Astrocyte (in vitro differentiated cells and primary cell): ENCODE measurements around the gene ABO. TPM values are rescaled to one million over a fixed set of nuclear protein-coding genes. Genes with fewer than 3 reads are reported as not detected.
A peak's percentile ranks its signal among the peaks of the same experiment; 100 is the strongest.

Experiments
- DNase-seq: peaks from one replicate; pipeline ENCODE4 v3.0.0-alpha.2; 2010; ENCODE audit warnings: low read depth
- FAIRE-seq: peaks from 2 replicates; lab custom pipeline; 2011; peaks lifted over from hg19 to GRCh38; lab: Jason Lieb, UNC
- H2AFZ ChIP-seq: 2 replicates; pipeline ENCODE4 v1.6.0; 2012; ENCODE audit warnings: low read depth, low read length, inconsistent platforms
- H3K27ac ChIP-seq: 2 replicates; pipeline ENCODE4 v1.5.1; 2011; ENCODE audit warnings: low read depth, low read length, inconsistent platforms
- H3K27me3 ChIP-seq: 2 replicates; pipeline ENCODE4 v1.6.0; 2011; ENCODE audit warnings: low read length, inconsistent platforms; ENCODE audit not compliant: insufficient read depth
- H3K36me3 ChIP-seq: 2 replicates; pipeline ENCODE4 v1.5.1; 2011; ENCODE audit warnings: low read length, inconsistent platforms; ENCODE audit not compliant: insufficient read depth
- H3K4me1 ChIP-seq: 2 replicates; pipeline ENCODE4 v1.5.1; 2011; ENCODE audit warnings: low read length, inconsistent platforms; ENCODE audit not compliant: insufficient read depth
- H3K4me2 ChIP-seq: 2 replicates; pipeline ENCODE4 v1.6.0; 2012; ENCODE audit warnings: low read length, inconsistent platforms
- H3K4me3 ChIP-seq: 2 replicates; pipeline ENCODE4 v1.5.1; 2011; ENCODE audit warnings: low read depth, mild to moderate bottlenecking, low read length, inconsistent platforms; ENCODE audit not compliant: insufficient read depth
- H3K79me2 ChIP-seq: 2 replicates; pipeline ENCODE4 v1.6.0; 2012; ENCODE audit warnings: mild to moderate bottlenecking, low read length, inconsistent platforms; ENCODE audit not compliant: insufficient read depth
- H3K9ac ChIP-seq: 2 replicates; pipeline ENCODE4 v1.6.0; 2012; ENCODE audit warnings: mild to moderate bottlenecking, low read length, inconsistent platforms
- H3K9me3 ChIP-seq: 2 replicates; pipeline ENCODE4 v1.5.1; 2012; ENCODE audit warnings: low read depth, mild to moderate bottlenecking, low read length, inconsistent platforms; ENCODE audit not compliant: insufficient read depth
- H4K20me1 ChIP-seq: 2 replicates; pipeline ENCODE4 v1.6.0; 2012; ENCODE audit warnings: low read length, inconsistent platforms; ENCODE audit not compliant: insufficient read depth
- H3K27ac Mint-ChIP-seq: one replicate; pipeline ENCODE4 v1.8.0; 2021; ENCODE audit warnings: mild to moderate bottlenecking, mixed read lengths; ENCODE audit not compliant: unreplicated experiment
- H3K27me3 Mint-ChIP-seq: one replicate; pipeline ENCODE4 v1.8.0; 2021; ENCODE audit warnings: low read depth, mixed read lengths; ENCODE audit not compliant: unreplicated experiment
- H3K36me3 Mint-ChIP-seq: one replicate; pipeline ENCODE4 v1.8.0; 2021; ENCODE audit warnings: low read depth, mixed read lengths; ENCODE audit not compliant: unreplicated experiment
- H3K4me1 Mint-ChIP-seq: one replicate; pipeline ENCODE4 v1.8.0; 2021; ENCODE audit warnings: low read depth, mixed read lengths; ENCODE audit not compliant: unreplicated experiment
- H3K4me3 Mint-ChIP-seq: one replicate; pipeline ENCODE4 v1.8.0; 2021; ENCODE audit warnings: mild to moderate bottlenecking, moderate library complexity, mixed read lengths; ENCODE audit not compliant: unreplicated experiment
- H3K9me3 Mint-ChIP-seq: one replicate; pipeline ENCODE4 v1.8.0; 2021; ENCODE audit warnings: mild to moderate bottlenecking, mixed read lengths; ENCODE audit not compliant: unreplicated experiment
- CTCF ChIP-seq: IDR thresholded peaks from 2 replicates; pipeline ENCODE4 v1.5.1; 2011; ENCODE audit warnings: low read depth, mild to moderate bottlenecking, inconsistent platforms, low read length, moderate library complexity; ENCODE audit not compliant: insufficient read depth
- EZH2 ChIP-seq: IDR thresholded peaks from 2 replicates; pipeline ENCODE4 v1.6.1; 2012; ENCODE audit warnings: mild to moderate bottlenecking, low read length, inconsistent platforms; ENCODE audit not compliant: insufficient read depth
- total RNA-seq: library from RNA; stranded (reverse); gene quantifications from 2 replicates; pipeline ENCODE4 v1.2.1, GENCODE V29; 2021

ABO gene
- total RNA-seq, 1 donor from 2014 or later = not detected

- peak overlapping the region; percentile 68 for H3K4me2 ChIP-seq
- H3K36me3 Mint-ChIP-seq = no peaks in the 10 kb centered on the region
- no peak overlapping the region for H3K27ac Mint-ChIP-seq
- peak overlapping the region; percentile 76 for H3K4me3 Mint-ChIP-seq
- no peak overlapping the region for H3K27ac ChIP-seq
- no peaks in the 10 kb centered on the region for H4K20me1 ChIP-seq
- H3K79me2 ChIP-seq = no peaks in the 10 kb centered on the region
- H3K27me3 ChIP-seq = peaks cover 6% of the 10 kb centered on the region
- H3K9me3 Mint-ChIP-seq = no peaks in the 10 kb centered on the region
- H3K4me1 ChIP-seq = peaks cover 3% of the 10 kb centered on the region
- no peak overlapping the region for H3K9ac ChIP-seq
- peak overlapping the region; percentile 62 for H2AFZ ChIP-seq
- H3K4me1 Mint-ChIP-seq = no peaks in the 10 kb centered on the region
- no peak for DNase-seq
- TF ChIP-seq CTCF = peak; percentile 33
- TF ChIP-seq EZH2 = no peak
- H3K27me3 Mint-ChIP-seq = peaks cover 17% of the 10 kb centered on the region
- no peaks in the 10 kb centered on the region for H3K9me3 ChIP-seq
- H3K4me3 ChIP-seq = no peak overlapping the region
- no peak for FAIRE-seq
- no peaks in the 10 kb centered on the region for H3K36me3 ChIP-seq
Measured at GRCh38 chr9:133238851-133239532, 36.0 kb downstream of the ABO start.

- Mint-ChIP-seq H3K36me3 (no peaks in the 10 kb centered on the region), H3K27me3 (peaks cover 14% of the 10 kb centered on the region), H3K4me1 (no peaks in the 10 kb centered on the region), H3K9me3 (no peaks in the 10 kb centered on the region), H3K4me3 (peak overlapping the region; percentile 76), H3K27ac (peak overlapping the region; percentile 86)
- Histone ChIP-seq H4K20me1 (no peaks in the 10 kb centered on the region), H3K4me1 (peaks cover 3% of the 10 kb centered on the region), H3K79me2 (no peaks in the 10 kb centered on the region), H2AFZ (peak overlapping the region; percentile 62), H3K9me3 (no peaks in the 10 kb centered on the region), H3K27me3 (peaks cover 3% of the 10 kb centered on the region), H3K36me3 (no peaks in the 10 kb centered on the region), H3K27ac (no peak overlapping the region), H3K4me3 (no peak overlapping the region), H3K9ac (no peak overlapping the region), H3K4me2 (peak overlapping the region; percentile 68)
- no peak for DNase-seq
- TF ChIP-seq CTCF (no peak), EZH2 (no peak)
- no peak for FAIRE-seq
Measured at GRCh38 chr9:133238272-133238850, 36.6 kb downstream of the ABO start.
